GM21423 (cell line): ENCODE measurements around the gene FBXL2.

Experiments
- ATAC-seq: cut with Tn5 transposase; IDR thresholded peaks from one replicate; pipeline ENCODE4 v1.9.1; 2021; ENCODE audit warnings: mild to moderate bottlenecking, moderate library complexity; ENCODE audit not compliant: unreplicated experiment

The FBXL2 gene, protein sequence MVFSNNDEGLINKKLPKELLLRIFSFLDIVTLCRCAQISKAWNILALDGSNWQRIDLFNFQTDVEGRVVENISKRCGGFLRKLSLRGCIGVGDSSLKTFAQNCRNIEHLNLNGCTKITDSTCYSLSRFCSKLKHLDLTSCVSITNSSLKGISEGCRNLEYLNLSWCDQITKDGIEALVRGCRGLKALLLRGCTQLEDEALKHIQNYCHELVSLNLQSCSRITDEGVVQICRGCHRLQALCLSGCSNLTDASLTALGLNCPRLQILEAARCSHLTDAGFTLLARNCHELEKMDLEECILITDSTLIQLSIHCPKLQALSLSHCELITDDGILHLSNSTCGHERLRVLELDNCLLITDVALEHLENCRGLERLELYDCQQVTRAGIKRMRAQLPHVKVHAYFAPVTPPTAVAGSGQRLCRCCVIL

GRCh38 chr3:33277193-33277882 is at the start of gene FBXL2:
TSS of gene FBXL2 (plus strand) at chr3:33277442. CDS start at chr3:33277513, 71 bp downstream.
- peak; percentile 79 for ATAC-seq

DNA sequence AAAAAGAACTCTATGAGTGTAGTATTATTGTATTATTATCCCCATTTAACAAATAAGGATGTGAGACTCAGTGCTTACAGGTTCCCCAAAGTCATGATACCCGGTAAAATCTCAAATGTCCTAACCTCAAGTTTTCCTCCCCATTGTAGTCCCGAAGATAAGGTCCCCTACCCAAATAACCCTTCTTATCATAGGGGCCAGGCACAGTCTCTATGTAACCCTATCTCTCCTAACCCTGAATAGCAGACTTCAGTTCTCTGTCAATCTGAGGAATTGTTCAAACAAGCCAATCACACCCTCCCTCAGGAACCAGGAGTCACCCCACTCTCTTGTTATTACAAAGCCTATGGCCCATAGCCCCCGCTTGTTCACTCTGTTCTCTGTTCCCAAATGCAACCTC is 48.2 kb upstream of the FBXL2 start:
- no peak for ATAC-seq

DNA sequence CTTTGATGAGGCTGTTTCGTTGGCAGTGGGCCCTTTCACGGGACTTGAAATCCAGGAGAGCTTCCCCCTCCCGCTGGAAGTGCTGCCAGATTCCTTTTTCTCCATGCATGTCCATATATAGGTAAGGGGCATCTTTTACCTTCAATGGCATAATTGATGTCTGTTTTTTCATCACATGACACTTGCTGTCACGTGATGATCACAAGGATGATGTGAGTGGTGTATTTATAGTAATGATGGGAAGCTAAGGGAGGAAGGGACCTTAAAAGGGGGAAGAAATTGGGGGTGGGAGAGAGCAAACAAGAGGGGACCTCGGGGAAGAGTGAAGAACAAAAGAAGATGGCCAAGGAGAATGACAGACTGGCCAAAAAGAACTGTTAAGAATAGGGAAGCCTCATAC is 47.3 kb upstream of the FBXL2 start:
- ATAC-seq = no peak

DNA sequence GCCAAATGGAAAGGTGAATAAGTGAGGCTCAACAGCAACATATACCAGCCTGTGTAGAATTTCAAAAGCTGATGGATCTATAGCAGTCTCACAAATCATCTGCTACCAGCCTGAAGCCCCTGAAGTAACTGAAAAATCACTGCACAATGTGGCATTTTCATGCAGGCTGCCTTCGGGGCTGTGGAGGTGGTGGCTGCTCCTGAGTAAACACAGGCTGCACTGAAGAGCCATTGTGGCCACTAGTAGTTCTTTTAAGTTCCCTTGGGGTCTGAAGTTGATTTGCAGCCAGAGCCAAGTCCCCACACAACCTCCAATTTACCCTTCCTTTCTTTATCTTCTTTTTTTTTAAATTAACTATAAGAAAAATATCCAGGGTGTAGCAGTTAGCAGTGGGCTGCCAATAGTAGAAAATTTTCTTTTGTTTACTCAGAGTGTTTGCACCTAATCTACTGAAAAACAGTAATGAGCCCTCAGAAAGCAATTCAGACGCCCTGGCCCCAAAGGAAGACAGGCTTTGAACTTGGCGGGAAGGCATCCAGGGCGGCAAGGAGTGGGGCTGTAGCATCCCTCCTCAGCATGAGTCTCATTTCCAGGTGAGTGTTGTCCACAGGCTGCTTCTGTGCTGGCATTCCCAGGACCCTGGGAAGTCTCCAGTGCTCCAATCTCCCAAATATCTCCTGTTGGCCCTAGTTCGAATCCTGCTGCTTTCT is 45.3 kb upstream of the FBXL2 start:
- ATAC-seq = no peak

GRCh38 chr3:33233884-33234283 is 43.4 kb upstream of the FBXL2 start:
- ATAC-seq = no peak

- ATAC-seq = no peak
These were observed 41.2 kb upstream of the FBXL2 start for GRCh38 chr3:33236005-33236404.

GRCh38 chr3:33237439-33237838 is 39.8 kb upstream of the FBXL2 start:
- ATAC-seq = no peak

- no peak for ATAC-seq
These were observed 38.3 kb upstream of the FBXL2 start for GRCh38 chr3:33238923-33239322.

GRCh38 chr3:33240261-33240660 is 37.0 kb upstream of the FBXL2 start:
- ATAC-seq = no peak

GRCh38 chr3:33246786-33247185 is 30.5 kb upstream of the FBXL2 start:
- no peak for ATAC-seq

DNA sequence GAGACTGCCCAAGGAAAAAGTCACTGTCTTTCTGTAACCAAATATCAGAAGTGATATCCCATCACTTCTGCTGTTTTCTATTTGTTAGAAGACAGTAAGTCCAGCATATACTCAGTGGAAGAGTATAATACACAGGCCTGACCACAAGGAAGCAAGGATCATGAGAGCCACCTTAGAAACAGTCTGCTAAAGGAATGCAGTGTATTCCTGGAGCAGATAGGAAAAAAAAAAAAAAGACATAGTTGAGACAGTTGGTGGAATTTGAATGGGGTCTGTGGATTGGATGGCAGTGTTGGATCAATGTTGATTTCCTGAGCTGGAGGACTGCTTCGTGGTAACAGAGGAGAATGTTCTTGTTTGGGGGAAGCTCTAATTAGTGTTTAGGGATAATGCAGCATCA is 26.5 kb upstream of the FBXL2 start:
- ATAC-seq = no peak

DNA sequence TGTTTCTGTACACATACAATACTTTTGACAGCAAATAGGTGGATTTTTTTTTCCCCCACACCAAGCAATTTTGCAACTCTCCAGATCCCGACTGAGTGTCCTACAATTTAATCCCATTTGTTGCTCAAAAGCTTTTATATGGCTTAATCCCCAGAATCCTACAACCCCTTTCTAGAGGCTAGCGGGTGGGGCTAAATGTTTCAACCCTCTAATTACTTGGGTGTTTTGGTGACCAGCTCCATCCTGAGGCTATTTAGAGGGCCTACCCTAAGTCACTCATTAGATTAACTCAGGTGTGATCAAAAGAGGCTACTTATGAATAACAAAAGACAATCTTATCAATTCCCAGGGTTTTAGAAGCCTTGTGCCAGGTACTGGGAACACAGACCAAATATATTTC is 21.0 kb upstream of the FBXL2 start:
- ATAC-seq = no peak

DNA sequence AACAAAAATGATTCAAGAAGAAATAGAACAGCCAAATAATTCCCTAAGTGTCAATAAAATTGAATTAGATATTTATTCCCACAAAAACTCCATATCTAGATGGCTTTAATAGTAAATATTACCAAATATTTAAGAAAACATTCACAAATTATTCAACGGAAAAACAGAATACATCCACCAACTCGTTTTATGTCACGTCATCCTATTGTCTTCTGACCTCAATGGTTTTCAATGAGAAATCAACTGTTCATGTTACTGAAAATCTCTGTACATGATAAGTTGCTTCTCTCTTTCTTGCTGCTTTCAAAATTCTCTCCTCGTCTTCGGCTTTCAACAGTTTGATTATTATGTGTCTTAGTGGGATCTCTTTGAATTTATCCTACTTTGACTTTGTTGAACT is 17.1 kb upstream of the FBXL2 start:
- ATAC-seq = no peak

DNA sequence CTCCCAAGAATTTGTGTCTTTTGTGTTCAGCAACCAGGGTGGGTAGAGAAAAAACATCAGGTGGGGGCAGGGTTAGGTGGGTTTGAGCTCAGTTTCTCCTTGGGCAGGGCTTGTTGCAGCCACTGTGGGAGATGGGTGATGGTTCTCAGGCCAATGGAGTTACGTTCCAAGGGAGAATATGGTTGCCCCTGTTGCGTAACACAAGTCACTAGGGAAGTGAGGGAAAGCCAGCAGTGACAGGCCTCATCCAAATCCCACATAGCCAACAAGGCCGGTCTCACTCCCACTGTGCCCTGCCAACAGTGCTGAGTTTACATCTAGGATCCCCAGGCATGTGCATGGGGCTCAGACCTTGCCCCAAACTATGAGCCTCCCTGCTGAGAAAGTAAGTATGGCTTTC is 7.9 kb upstream of the FBXL2 start:
- no peak for ATAC-seq

GRCh38 chr3:33271324-33271723 is 5.9 kb upstream of the FBXL2 start:
- no peak for ATAC-seq

DNA sequence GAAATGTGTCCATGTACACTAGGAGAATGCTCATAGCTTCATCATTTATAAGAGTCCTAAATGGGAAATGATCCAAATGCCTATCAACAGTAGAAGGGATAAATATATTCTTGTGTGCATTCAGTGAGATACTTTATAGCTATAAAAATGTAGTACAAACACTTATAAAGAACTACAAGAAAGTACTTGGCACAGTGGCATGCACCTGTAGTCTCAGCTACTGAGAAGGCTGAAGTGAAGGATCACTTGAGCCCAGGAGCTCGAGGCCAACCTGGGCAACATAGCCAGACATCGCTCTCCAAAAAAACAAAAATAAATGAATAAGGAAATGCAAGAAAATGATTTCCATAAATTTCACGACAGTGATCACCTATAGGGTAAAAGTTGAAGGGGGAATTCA is 3.6 kb upstream of the FBXL2 start:
- ATAC-seq = no peak

DNA sequence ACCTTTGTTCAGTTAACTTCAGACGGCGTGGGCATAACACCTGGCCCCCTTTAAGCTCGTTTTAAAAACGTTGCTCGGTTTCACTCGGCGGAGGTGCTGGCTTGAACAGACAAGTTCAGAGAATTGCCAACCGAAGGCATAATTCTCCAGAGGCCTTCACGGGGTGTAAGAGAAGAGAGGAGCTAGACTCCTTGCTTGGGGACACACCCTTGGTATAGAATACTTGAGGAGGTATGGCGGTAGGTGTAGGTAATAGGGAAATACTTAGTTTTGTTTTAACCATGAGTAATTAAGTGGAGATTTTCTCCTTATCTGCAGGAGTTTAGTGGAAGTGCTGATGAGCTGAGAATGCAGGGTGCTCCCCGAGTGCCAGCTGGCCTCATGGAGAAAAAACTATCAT is 921 bp downstream of the FBXL2 start:
- no peak for ATAC-seq

GRCh38 chr3:33287672-33288282 is 10.5 kb downstream of the FBXL2 start:
- no peak for ATAC-seq

DNA sequence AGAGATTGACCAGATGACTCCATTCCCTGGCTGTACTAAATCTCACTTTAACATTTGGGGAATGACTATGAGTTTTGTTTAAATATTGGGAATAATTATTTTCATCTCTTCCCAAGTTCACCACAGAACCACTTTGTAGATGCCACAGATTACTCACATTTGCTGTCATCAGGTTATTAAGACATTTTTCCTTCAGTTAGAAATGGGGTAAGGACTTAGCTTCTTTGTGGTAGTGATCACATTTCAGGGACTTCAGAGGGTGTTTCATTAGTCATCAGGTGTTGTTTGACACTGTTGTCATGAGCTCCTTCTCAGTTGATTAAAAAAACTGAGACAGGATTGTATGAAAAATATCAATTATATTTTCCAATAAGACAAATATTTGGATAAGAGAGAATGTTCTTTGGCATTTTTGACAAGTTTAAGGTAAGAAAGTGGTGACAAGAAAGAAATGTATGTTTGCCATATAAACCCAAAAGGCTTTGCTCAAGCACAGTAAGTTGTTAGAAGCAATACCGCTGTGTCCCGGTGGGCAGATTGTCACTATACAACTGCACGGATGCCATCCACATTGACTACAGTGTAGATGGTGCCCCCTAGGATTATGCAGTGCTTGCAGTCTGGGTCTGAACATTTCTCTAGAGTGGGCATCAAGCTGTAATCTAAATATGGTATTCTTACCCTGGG is 22.3 kb downstream of the FBXL2 start:
- ATAC-seq = no peak

GRCh38 chr3:33312361-33312760 is 35.1 kb downstream of the FBXL2 start:
- no peak for ATAC-seq

GRCh38 chr3:33313331-33313730 is 36.1 kb downstream of the FBXL2 start:
- ATAC-seq = no peak
